H9 (cell line): Measurements from ENCODE around the gene TDRD7. TPM values are rescaled to one million over a fixed set of nuclear protein-coding genes. Genes with fewer than 3 reads are reported as not detected.

Source experiments
- DNase-seq: peaks from one replicate; pipeline ENCODE4 v3.0.0-alpha.2; 2017
- H2AFZ ChIP-seq: one replicate; pipeline ENCODE4 v1.6.1; 2013; ENCODE audit warnings: mild to moderate bottlenecking, low read length, control low read depth, moderate library complexity
- H2AK5ac ChIP-seq: 2 replicates; pipeline ENCODE4 v1.6.1; 2013; ENCODE audit warnings: low read length, control low read depth, mixed read lengths; ENCODE audit not compliant: insufficient read length
- H2BK120ac ChIP-seq: one replicate; pipeline ENCODE4 v1.6.1; 2013; ENCODE audit warnings: low read depth, mild to moderate bottlenecking, low read length, control low read depth, inconsistent platforms; ENCODE audit not compliant: poor library complexity, severe bottlenecking
- H2BK12ac ChIP-seq: 2 replicates; pipeline ENCODE4 v1.6.1; 2013; ENCODE audit warnings: low read length, control low read depth, mixed read lengths, low read depth; ENCODE audit not compliant: insufficient read length
- H2BK15ac ChIP-seq: 2 replicates; pipeline ENCODE4 v1.6.1; 2013; ENCODE audit warnings: low read depth, low read length, control low read depth
- H2BK20ac ChIP-seq: one replicate; pipeline ENCODE4 v1.6.1; 2013; ENCODE audit warnings: low read depth, mild to moderate bottlenecking, low read length, control low read depth, inconsistent platforms; ENCODE audit not compliant: poor library complexity, severe bottlenecking
- H2BK5ac ChIP-seq: 2 replicates; pipeline ENCODE4 v1.6.1; 2013; ENCODE audit warnings: low read length, control low read depth, mixed read lengths; ENCODE audit not compliant: insufficient read length
- H3K14ac ChIP-seq: 2 replicates; pipeline ENCODE4 v1.6.1; 2013; ENCODE audit warnings: low read length, control low read depth; ENCODE audit not compliant: insufficient read depth
- H3K18ac ChIP-seq: 2 replicates; pipeline ENCODE4 v1.6.1; 2013; ENCODE audit warnings: low read depth, mild to moderate bottlenecking, mixed read lengths, low read length, control low read depth; ENCODE audit not compliant: insufficient read length
- H3K23ac ChIP-seq: 2 replicates; pipeline ENCODE4 v1.6.1; 2013; ENCODE audit warnings: low read length, control low read depth, mixed read lengths, low read depth; ENCODE audit not compliant: insufficient read length
- H3K23me2 ChIP-seq: 2 replicates; pipeline ENCODE4 v1.6.1; 2013; ENCODE audit warnings: low read depth, mild to moderate bottlenecking, mixed read lengths, low read length, control low read depth; ENCODE audit not compliant: insufficient read length, poor library complexity, severe bottlenecking
- H3K27ac ChIP-seq: 2 replicates; pipeline ENCODE4 v1.5.1; 2013; ENCODE audit warnings: low read length, control low read depth, mixed read lengths, low read depth; ENCODE audit not compliant: insufficient read length
- H3K27me3 ChIP-seq: 2 replicates; pipeline ENCODE4 v1.6.1; 2013; ENCODE audit warnings: low read length, control low read depth, inconsistent platforms; ENCODE audit not compliant: insufficient read depth
- H3K4ac ChIP-seq: 2 replicates; pipeline ENCODE4 v1.6.1; 2013; ENCODE audit warnings: low read depth, mild to moderate bottlenecking, control low read depth, inconsistent platforms, low read length, moderate library complexity
- H3K4me1 ChIP-seq: 2 replicates; pipeline ENCODE4 v1.6.1; 2013; ENCODE audit warnings: low read length, control low read depth, inconsistent platforms; ENCODE audit not compliant: insufficient read depth
- H3K4me2 ChIP-seq: 2 replicates; pipeline ENCODE4 v1.6.1; 2013; ENCODE audit warnings: low read length, control low read depth, mixed read lengths; ENCODE audit not compliant: insufficient read length, insufficient read depth
- H3K56ac ChIP-seq: 2 replicates; pipeline ENCODE4 v1.6.1; 2013; ENCODE audit warnings: low read depth, mild to moderate bottlenecking, mixed read lengths, low read length, control low read depth; ENCODE audit not compliant: insufficient read length
- H3K79me1 ChIP-seq: 2 replicates; pipeline ENCODE4 v1.6.1; 2013; ENCODE audit warnings: low read depth, mild to moderate bottlenecking, moderate library complexity, low read length, control low read depth, inconsistent platforms; ENCODE audit not compliant: insufficient read depth, poor library complexity, severe bottlenecking
- H3K79me2 ChIP-seq: 2 replicates; pipeline ENCODE4 v1.6.1; 2013; ENCODE audit warnings: low read length, control low read depth, inconsistent platforms; ENCODE audit not compliant: insufficient read depth
- H3K9ac ChIP-seq: 2 replicates; pipeline ENCODE4 v1.6.1; 2013; ENCODE audit warnings: low read length, control low read depth, mixed read lengths; ENCODE audit not compliant: insufficient read length; ENCODE audit errors: extremely low read depth
- H3K9me3 ChIP-seq: one replicate; pipeline ENCODE4 v1.6.1; 2013; ENCODE audit warnings: low read depth, low read length, inconsistent platforms; ENCODE audit not compliant: control insufficient read depth
- H3T11ph ChIP-seq: one replicate; pipeline ENCODE4 v1.6.1; 2013; ENCODE audit warnings: mild to moderate bottlenecking, low read length, control low read depth, inconsistent platforms
- H4K20me1 ChIP-seq: one replicate; pipeline ENCODE4 v1.6.1; 2013; ENCODE audit not compliant: control insufficient read depth, insufficient read length, insufficient read depth
- H4K5ac ChIP-seq: 2 replicates; pipeline ENCODE4 v1.6.1; 2013; ENCODE audit warnings: low read depth, mild to moderate bottlenecking, mixed read lengths, low read length, control low read depth; ENCODE audit not compliant: insufficient read length
- H4K8ac ChIP-seq: replicated peaks from 2 replicates; pipeline ENCODE4 v1.6.1; 2013; ENCODE audit warnings: low read length, control low read depth, mixed read lengths, low read depth; ENCODE audit not compliant: insufficient read length
- H4K91ac ChIP-seq: 2 replicates; pipeline ENCODE4 v1.6.1; 2013; ENCODE audit warnings: low read depth, mild to moderate bottlenecking, moderate library complexity, mixed read lengths, low read length, control low read depth; ENCODE audit not compliant: insufficient read length
- H3K27ac Mint-ChIP-seq, 3 experiments: 2 replicates in 2 of 3; 3 replicates in 1 of 3; pipeline ENCODE4 v1.8.0; 2020 to 2021; ENCODE audit warnings: mixed read lengths in 3 of 3, mild to moderate bottlenecking in 1 of 3, moderate library complexity in 1 of 3
- H3K27me3 Mint-ChIP-seq: 2 replicates; pipeline ENCODE4 v1.8.0; 2021; ENCODE audit warnings: low read depth, mild to moderate bottlenecking, moderate library complexity, mixed read lengths
- H3K36me3 Mint-ChIP-seq, 3 experiments: 2 replicates in 2 of 3; 3 replicates in 1 of 3; pipeline ENCODE4 v1.8.0; 2020 to 2021; ENCODE audit warnings: low read depth in 3 of 3, mixed read lengths in 3 of 3; ENCODE audit not compliant: insufficient read depth in 1 of 3
- H3K4me1 Mint-ChIP-seq, 2 experiments: 2 replicates each; pipeline ENCODE4 v1.8.0; 2020; ENCODE audit warnings: mixed read lengths in 2 of 2
- H3K4me3 Mint-ChIP-seq, 2 experiments: 2 replicates in 1 of 2; 3 replicates in 1 of 2; pipeline ENCODE4 v1.8.0; 2020 to 2021; ENCODE audit warnings: mild to moderate bottlenecking in 2 of 2, mixed read lengths in 2 of 2, moderate library complexity in 1 of 2
- H3K9me3 Mint-ChIP-seq, 2 experiments: 2 replicates in 1 of 2; 3 replicates in 1 of 2; pipeline ENCODE4 v1.8.0; 2020; ENCODE audit warnings: mild to moderate bottlenecking in 2 of 2, mixed read lengths in 2 of 2, moderate library complexity in 1 of 2
- CTCF ChIP-seq: fragments of 200-600 bp; sonication (generic); conservative IDR thresholded peaks from 3 replicates; pipeline ENCODE4 v1.8.0; 2021; ENCODE audit warnings: antibody characterized with exemption, mild to moderate bottlenecking
- WGBS: extraction: QIAGEN DNeasy Blood & Tissue Kit; methylation state at CpG from one replicate; pipeline ENCODE4 v1.1.7; 2013; ENCODE audit warnings: missing lambda C conversion rate, low lambda C conversion rate, mixed read lengths; ENCODE audit not compliant: insufficient read length; ENCODE audit errors: extremely low coverage; 5-methylcytosine and 5-hydroxymethylcytosine counted together
- total RNA-seq: library from RNA; stranded (reverse); gene quantifications from 2 replicates; pipeline ENCODE4 v1.2.1, GENCODE V29; 2021

TDRD7 gene
- total RNA-seq, 1 experiment from 2014 or later = 5.1 TPM

GRCh38 chr9:97445119-97445701 lies 33.3 kb downstream of the TDRD7 start:
- Histone ChIP-seq H3K23ac (no peak overlapping the region), H2BK12ac (no peak overlapping the region), H2AK5ac (no peak overlapping the region), H4K8ac (no peak overlapping the region), H3K27me3 (no peaks in the 10 kb centered on the region), H3K23me2 (no peaks in the 10 kb centered on the region), H3T11ph (no peak overlapping the region), H4K5ac (no peak overlapping the region), H4K91ac (no peak overlapping the region), H2BK120ac (no peak overlapping the region), H3K4me2 (no peak overlapping the region), H3K56ac (no peak overlapping the region), H2BK5ac (no peak overlapping the region), H4K20me1 (no peaks in the 10 kb centered on the region), H3K4me1 (no peaks in the 10 kb centered on the region), H2BK20ac (no peak overlapping the region), H3K9me3 (no peaks in the 10 kb centered on the region), H2BK15ac (no peak overlapping the region), H3K4ac (no peak overlapping the region), H3K18ac (no peak overlapping the region), H3K79me2 (no peaks in the 10 kb centered on the region), H3K79me1 (no peaks in the 10 kb centered on the region), H3K14ac (no peak overlapping the region), H3K27ac (no peak overlapping the region), H3K9ac (no peak overlapping the region), H2AFZ (no peak overlapping the region)
- Mint-ChIP-seq H3K27ac (no peak overlapping the region; a peak in 1 of 7 replicates), H3K36me3 (no peaks in the 10 kb centered on the region), H3K27me3 (no peaks in the 10 kb centered on the region), H3K4me1 (peaks cover 2 to 11% of the 10 kb centered on the region in 2 experiments), H3K9me3 (no peaks in the 10 kb centered on the region), H3K4me3 (no peak overlapping the region)
- no CpG with 5 or more reads among the region's 2 CpGs for WGBS
- DNase-seq = no peak
- TF ChIP-seq CTCF = no peak
